Measurements from ENCODE around the gene TPSAB1.

- no peak for TF ChIP-seq CTCF (conservative IDR thresholded peaks at IDR 0.05 in 1 of 2, IDR thresholded peaks at IDR 0.05 in 1 of 2; ENCODE audit: low read depth in 1 of 2, low read length in 2 of 2)
- TF ChIP-seq EZH2 (IDR thresholded peaks at IDR 0.05; ENCODE audit: low read length, missing control alignments): no peak
These were observed 49.6 kb downstream of the TPSAB1 start for GRCh38 chr16:1290063-1290501.

Data from fibroblast of lung (primary cell).